ENCODE data around the gene DOCK2. TPM values are rescaled to one million over a fixed set of nuclear protein-coding genes. Genes with fewer than 3 reads are reported as not detected.

DOCK2 gene
- total RNA-seq, 1 experiment from 2014 or later = 1.4 TPM

- H3K36me3 ChIP-seq (ENCODE audit: control insufficient read depth, insufficient read depth, low read length) = no peaks in the 10 kb centered on the region
- ChIA-PET CTCF (no interaction called here), POLR2A (no interaction called here)
- no peak overlapping the region for H3K27ac ChIP-seq (ENCODE audit: low read length)
- ATAC-seq = no peak
- no TSS peak for BruUV-seq (replicated peaks)
- DNase-seq (ENCODE audit: low read depth, low spot score) = no peak
- no peaks in the 10 kb centered on the region for H3K27me3 ChIP-seq (ENCODE audit: control insufficient read depth, insufficient read depth, low read length)
- no peak overlapping the region for H3K4me3 ChIP-seq (ENCODE audit: low read depth in 2 of 2, low read length in 2 of 2)
- no peak for TF ChIP-seq REST (IDR thresholded peaks at IDR 0.05; ENCODE audit: insufficient read depth in 1 of 2, low read depth in 2 of 2, low read length in 1 of 2)
- TF ChIP-seq POLR2AphosphoS5 (IDR thresholded peaks at IDR 0.05; ENCODE audit: low read depth, low read length) = no peak
- TF ChIP-seq SIN3A (IDR thresholded peaks at IDR 0.05; ENCODE audit: borderline replicate concordance, insufficient read depth, low read depth, low read length) = no peak
- no peak for TF ChIP-seq TCF7L2 (IDR thresholded peaks at IDR 0.05; ENCODE audit: low read depth, low read length)
- TF ChIP-seq CTCF (IDR thresholded peaks at IDR 0.05) = no peak
- no peaks in the 10 kb centered on the region for H3K4me1 ChIP-seq (ENCODE audit: control insufficient read depth, insufficient read depth, low read length)
- in situ Hi-C loops (cut with HindIII; ENCODE audit: low pct_unique_long_range_greater_than_20kb, low sequenced_read_pairs) = no loop called here
- intact Hi-C loops (cut with micrococcal nuclease; ENCODE audit: unreplicated experiment) = no loop called here
- H3K9me3 ChIP-seq (ENCODE audit: control insufficient read depth, insufficient read depth, low read depth, low read length) = no peaks in the 10 kb centered on the region
These were observed 238.7 kb downstream of the DOCK2 start for GRCh38 chr5:169875731-169876130.

- CTCF ChIA-PET = no interaction called here
These were observed 239.3 kb downstream of the DOCK2 start for GRCh38 chr5:169876386-169876785.

More at GRCh38 chr5:169876386-169876785, 239.3 kb downstream of the DOCK2 start:
- POLR2A ChIA-PET = no interaction called here
- intact Hi-C loops (cut with micrococcal nuclease; ENCODE audit: unreplicated experiment) (no loop called here), in situ Hi-C loops (cut with HindIII; ENCODE audit: low pct_unique_long_range_greater_than_20kb, low sequenced_read_pairs) (no loop called here)
- H3K27me3 ChIP-seq (ENCODE audit: control insufficient read depth, insufficient read depth, low read length) = no peaks in the 10 kb centered on the region
- ATAC-seq (no peak), DNase-seq (ENCODE audit: low read depth, low spot score) (no peak)
- BruUV-seq (replicated peaks) = no TSS peak
- H3K4me3 ChIP-seq (ENCODE audit: low read depth in 2 of 2, low read length in 2 of 2) = no peak overlapping the region
- H3K27ac ChIP-seq (ENCODE audit: low read length) = no peak overlapping the region
- TF ChIP-seq TCF7L2 (IDR thresholded peaks at IDR 0.05; ENCODE audit: low read depth, low read length) (no peak), POLR2AphosphoS5 (IDR thresholded peaks at IDR 0.05; ENCODE audit: low read depth, low read length) (no peak), CTCF (IDR thresholded peaks at IDR 0.05) (no peak), REST (IDR thresholded peaks at IDR 0.05; ENCODE audit: insufficient read depth in 1 of 2, low read depth in 2 of 2, low read length in 1 of 2) (no peak), SIN3A (IDR thresholded peaks at IDR 0.05; ENCODE audit: borderline replicate concordance, insufficient read depth, low read depth, low read length) (no peak)
- H3K4me1 ChIP-seq (ENCODE audit: control insufficient read depth, insufficient read depth, low read length) = no peaks in the 10 kb centered on the region
- no peaks in the 10 kb centered on the region for H3K9me3 ChIP-seq (ENCODE audit: control insufficient read depth, insufficient read depth, low read depth, low read length)
- H3K36me3 ChIP-seq (ENCODE audit: control insufficient read depth, insufficient read depth, low read length) = no peaks in the 10 kb centered on the region
